Trophoblast cell (in vitro differentiated cells and primary cell): ENCODE measurements around the gene NLGN3.
A peak's percentile ranks its signal among the peaks of the same experiment; 100 is the strongest.

ENCODE experiments used
- DNase-seq, 2 donors: peaks; one replicate each; pipeline ENCODE4 v3.0.0-alpha.2; 2016
- H2AFZ ChIP-seq: 2 replicates; pipeline ENCODE4 v1.6.1; 2013; ENCODE audit warnings: low read length, moderate library complexity, mild to moderate bottlenecking; ENCODE audit not compliant: insufficient read depth, poor library complexity
- H2AK5ac ChIP-seq: 2 replicates; pipeline ENCODE4 v1.6.1; 2013; ENCODE audit warnings: mild to moderate bottlenecking, low read length
- H2BK120ac ChIP-seq: 2 replicates; pipeline ENCODE4 v1.6.1; 2013; ENCODE audit warnings: low read length, mild to moderate bottlenecking, moderate library complexity; ENCODE audit not compliant: insufficient read depth, poor library complexity
- H2BK12ac ChIP-seq: 2 replicates; pipeline ENCODE4 v1.6.1; 2013; ENCODE audit warnings: mild to moderate bottlenecking, low read length, moderate library complexity
- H2BK5ac ChIP-seq: 2 replicates; pipeline ENCODE4 v1.6.1; 2013; ENCODE audit warnings: low read length, low read depth, moderate library complexity, mild to moderate bottlenecking; ENCODE audit not compliant: poor library complexity
- H3K14ac ChIP-seq: 2 replicates; pipeline ENCODE4 v1.6.1; 2013; ENCODE audit warnings: mild to moderate bottlenecking, low read length
- H3K18ac ChIP-seq: 2 replicates; pipeline ENCODE4 v1.6.1; 2013; ENCODE audit warnings: mild to moderate bottlenecking, low read length
- H3K23ac ChIP-seq: 2 replicates; pipeline ENCODE4 v1.6.1; 2013; ENCODE audit warnings: low read length
- H3K27ac ChIP-seq: 2 replicates; pipeline ENCODE4 v1.5.1; 2013; ENCODE audit warnings: low read depth, mild to moderate bottlenecking, inconsistent platforms, low read length, moderate library complexity
- H3K27me3 ChIP-seq: 2 replicates; pipeline ENCODE4 v1.6.1; 2013; ENCODE audit warnings: inconsistent platforms, mild to moderate bottlenecking, low read length, moderate library complexity; ENCODE audit not compliant: insufficient read depth
- H3K36me3 ChIP-seq, 2 experiments: 1 replicate in 1 of 2; 2 replicates in 1 of 2; pipeline ENCODE4 v1.6.1; 2013; ENCODE audit warnings: low read length in 2 of 2, mild to moderate bottlenecking in 2 of 2, moderate library complexity in 1 of 2; ENCODE audit not compliant: insufficient read depth in 2 of 2, control insufficient read depth in 1 of 2
- H3K4ac ChIP-seq: 2 replicates; pipeline ENCODE4 v1.6.1; 2013; ENCODE audit warnings: low read depth, mild to moderate bottlenecking, low read length, moderate library complexity
- H3K4me1 ChIP-seq, 2 experiments: 1 replicate in 1 of 2; 2 replicates in 1 of 2; pipeline ENCODE4 v1.6.1; 2013; ENCODE audit warnings: low read length in 2 of 2, mild to moderate bottlenecking in 2 of 2, moderate library complexity in 1 of 2; ENCODE audit not compliant: insufficient read depth in 2 of 2, control insufficient read depth in 1 of 2
- H3K4me2 ChIP-seq: 2 replicates; pipeline ENCODE4 v1.6.1; 2013; ENCODE audit warnings: inconsistent platforms, mild to moderate bottlenecking, low read length, moderate library complexity
- H3K4me3 ChIP-seq: 2 replicates; pipeline ENCODE4 v1.5.1; 2013; ENCODE audit warnings: mild to moderate bottlenecking, low read depth, low read length, inconsistent platforms
- H3K79me1 ChIP-seq: one replicate; pipeline ENCODE4 v1.6.1; 2013; ENCODE audit warnings: low read length
- H3K79me2 ChIP-seq: 2 replicates; pipeline ENCODE4 v1.6.1; 2013; ENCODE audit warnings: low read length, mild to moderate bottlenecking; ENCODE audit not compliant: control insufficient read depth, insufficient read depth, poor library complexity
- H3K9ac ChIP-seq: 2 replicates; pipeline ENCODE4 v1.6.1; 2013; ENCODE audit warnings: mild to moderate bottlenecking, low read length
- H3K9me3 ChIP-seq: 2 replicates; pipeline ENCODE4 v1.6.1; 2013; ENCODE audit warnings: low read depth, mild to moderate bottlenecking, control low read depth, inconsistent platforms, low read length; ENCODE audit not compliant: insufficient read depth
- H4K12ac ChIP-seq: 2 replicates; pipeline ENCODE4 v1.6.1; 2013; ENCODE audit warnings: low read depth, mild to moderate bottlenecking, low read length, moderate library complexity
- H4K8ac ChIP-seq: 2 replicates; pipeline ENCODE4 v1.6.1; 2013; ENCODE audit warnings: low read depth, mild to moderate bottlenecking, low read length, moderate library complexity
- H4K91ac ChIP-seq: one replicate; pipeline ENCODE4 v1.6.1; 2013; ENCODE audit warnings: low read depth, mild to moderate bottlenecking, low read length, moderate library complexity
- WGBS: extraction: QIAGEN DNeasy Blood & Tissue Kit; methylation state at CpG from one replicate; pipeline ENCODE4 v1.1.7; 2013; ENCODE audit warnings: missing lambda C conversion rate; ENCODE audit not compliant: insufficient read length, insufficient coverage; ENCODE audit errors: extremely low coverage; 5-methylcytosine and 5-hydroxymethylcytosine counted together

The NLGN3 gene

DNA sequence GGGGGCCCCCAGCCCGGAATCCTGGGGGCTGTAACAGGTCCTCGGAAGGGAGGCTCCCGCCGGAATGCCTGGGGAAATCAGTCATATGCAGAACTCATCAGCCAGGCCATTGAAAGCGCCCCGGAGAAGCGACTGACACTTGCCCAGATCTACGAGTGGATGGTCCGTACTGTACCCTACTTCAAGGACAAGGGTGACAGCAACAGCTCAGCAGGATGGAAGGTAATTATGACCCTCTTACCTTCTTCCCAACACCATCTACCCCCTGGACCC lies 47.9 kb upstream of the NLGN3 start:
- H3K9ac ChIP-seq = no peak overlapping the region
- no peak overlapping the region for H2BK5ac ChIP-seq
- H3K27me3 ChIP-seq = no peaks in the 10 kb centered on the region
- no peak overlapping the region for H2AK5ac ChIP-seq
- H3K79me2 ChIP-seq = no peaks in the 10 kb centered on the region
- no peak overlapping the region for H3K27ac ChIP-seq
- no CpG with 5 or more reads among the region's 9 CpGs for WGBS
- no peak overlapping the region for H4K12ac ChIP-seq
- no peak overlapping the region for H3K18ac ChIP-seq
- H3K4me1 ChIP-seq = peaks cover 7 to 12% of the 10 kb centered on the region in 2 experiments
- peak overlapping the region; percentile 68 for H3K4me3 ChIP-seq
- peak overlapping the region; percentile 81 for H3K4me2 ChIP-seq
- DNase-seq = no peak
- H4K91ac ChIP-seq = peak overlapping the region; percentile 52
- peaks cover 0 to 7% of the 10 kb centered on the region in 2 experiments for H3K36me3 ChIP-seq
- no peak overlapping the region for H2AFZ ChIP-seq
- no peaks in the 10 kb centered on the region for H3K9me3 ChIP-seq
- H4K8ac ChIP-seq = no peak overlapping the region
- H2BK12ac ChIP-seq = no peak overlapping the region
- H3K14ac ChIP-seq = peak overlapping the region; percentile 29
- peak overlapping the region; percentile 80 for H3K4ac ChIP-seq
- H2BK120ac ChIP-seq = no peak overlapping the region
- H3K79me1 ChIP-seq = peaks cover 6% of the 10 kb centered on the region
- no peak overlapping the region for H3K23ac ChIP-seq

DNA sequence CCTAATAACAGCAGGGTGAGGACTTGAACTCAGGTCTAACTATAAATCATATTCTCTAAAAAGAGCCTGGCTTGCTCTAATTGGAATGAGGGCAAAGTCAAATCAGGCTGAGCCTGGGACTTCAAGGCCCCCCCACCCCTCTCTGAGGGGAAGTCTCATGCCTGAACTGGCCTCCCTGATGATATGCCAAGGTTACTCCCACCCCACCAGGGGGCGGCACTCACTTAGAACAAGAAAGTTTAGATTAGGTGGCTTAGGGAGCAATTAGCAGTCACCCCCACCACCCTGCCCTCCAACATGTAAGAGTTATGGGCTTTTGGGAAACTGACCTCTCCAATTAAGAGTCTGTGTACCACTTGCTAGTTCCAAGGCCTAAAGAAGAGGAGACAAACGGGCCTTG lies 46.3 kb upstream of the NLGN3 start:
- Histone ChIP-seq H3K9me3 (no peaks in the 10 kb centered on the region), H2AFZ (no peak overlapping the region), H3K23ac (no peak overlapping the region), H4K12ac (no peak overlapping the region), H3K14ac (no peak overlapping the region), H4K91ac (no peak overlapping the region), H3K79me1 (peaks cover 7% of the 10 kb centered on the region), H3K27me3 (no peaks in the 10 kb centered on the region), H3K9ac (no peak overlapping the region), H3K18ac (no peak overlapping the region), H4K8ac (no peak overlapping the region), H3K79me2 (no peaks in the 10 kb centered on the region), H2BK120ac (no peak overlapping the region), H3K27ac (no peak overlapping the region), H2AK5ac (no peak overlapping the region), H2BK5ac (no peak overlapping the region), H3K36me3 (peaks cover 0 to 7% of the 10 kb centered on the region in 2 experiments), H3K4ac (no peak overlapping the region), H3K4me1 (peaks cover 13 to 19% of the 10 kb centered on the region in 2 experiments), H3K4me2 (no peak overlapping the region), H2BK12ac (no peak overlapping the region), H3K4me3 (no peak overlapping the region)
- peak; percentile 13 to 46 for DNase-seq
- no CpG with 5 or more reads among the region's 2 CpGs for WGBS

DNA sequence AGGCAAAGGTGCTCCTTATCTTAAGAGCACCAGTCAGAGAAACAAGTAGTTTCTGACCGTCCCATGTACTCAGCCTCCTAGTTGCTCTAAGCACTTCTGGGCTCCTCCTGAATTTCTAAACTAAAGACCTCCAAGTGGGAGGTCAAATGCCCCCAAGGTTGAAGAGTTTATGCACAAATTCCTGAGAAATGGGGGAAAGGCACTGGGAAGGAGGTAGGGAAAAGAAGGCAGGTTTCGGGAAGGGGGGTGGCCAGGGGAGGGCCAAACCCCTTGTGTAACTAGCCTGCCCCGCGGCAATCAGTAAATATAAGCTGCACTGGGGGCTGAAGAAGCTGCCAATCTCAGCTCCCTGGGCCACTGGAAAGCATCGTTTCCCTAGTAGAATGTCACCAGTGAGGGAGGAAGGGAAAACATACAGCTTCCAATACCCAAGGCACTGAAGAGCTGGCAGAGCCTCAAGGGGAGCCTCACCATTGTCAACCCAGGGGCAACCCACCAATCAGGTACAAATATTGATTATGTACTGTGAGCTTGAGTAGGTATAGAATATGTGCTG lies 45.6 kb upstream of the NLGN3 start:
- Histone ChIP-seq H3K4me1 (peaks cover 13 to 22% of the 10 kb centered on the region in 2 experiments), H4K12ac (no peak overlapping the region), H3K79me2 (no peaks in the 10 kb centered on the region), H2BK120ac (no peak overlapping the region), H4K91ac (no peak overlapping the region), H3K14ac (no peak overlapping the region), H3K4me2 (no peak overlapping the region), H3K9me3 (no peaks in the 10 kb centered on the region), H3K27me3 (no peaks in the 10 kb centered on the region), H2AK5ac (no peak overlapping the region), H4K8ac (no peak overlapping the region), H3K79me1 (peaks cover 8% of the 10 kb centered on the region), H3K9ac (no peak overlapping the region), H2BK5ac (no peak overlapping the region), H2BK12ac (no peak overlapping the region), H3K27ac (no peak overlapping the region), H3K23ac (no peak overlapping the region), H3K4ac (no peak overlapping the region), H3K18ac (no peak overlapping the region), H3K36me3 (peaks cover 0 to 7% of the 10 kb centered on the region in 2 experiments), H3K4me3 (no peak overlapping the region), H2AFZ (no peak overlapping the region)
- DNase-seq = no peak
- no CpG with 5 or more reads among the region's 5 CpGs for WGBS

DNA sequence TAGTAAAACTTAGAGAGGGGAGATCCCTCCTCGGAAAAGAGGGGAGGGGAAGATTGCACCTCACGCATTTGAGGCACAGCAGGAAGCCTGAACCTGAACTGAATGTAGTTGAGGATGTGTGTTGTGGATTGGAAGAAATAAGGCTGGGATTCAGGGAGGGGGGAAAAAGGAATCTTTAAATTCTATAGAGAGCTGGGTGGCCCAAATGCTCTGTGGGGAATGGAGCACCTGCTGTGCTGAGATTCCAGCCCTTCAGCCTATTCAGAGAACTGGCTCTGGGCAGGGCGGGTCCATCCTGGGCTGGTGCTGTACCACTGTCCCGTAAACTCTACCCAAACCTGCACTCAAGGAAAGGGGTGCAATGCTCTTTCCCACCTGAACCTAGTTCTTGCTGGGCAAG lies 44.9 kb upstream of the NLGN3 start:
- Histone ChIP-seq H3K27me3 (no peaks in the 10 kb centered on the region), H3K9ac (no peak overlapping the region), H2AK5ac (no peak overlapping the region), H3K4me3 (no peak overlapping the region), H2BK12ac (peak overlapping the region; percentile 67), H3K79me1 (peaks cover 9% of the 10 kb centered on the region), H3K36me3 (peaks cover 0 to 7% of the 10 kb centered on the region in 2 experiments), H2BK5ac (no peak overlapping the region), H3K9me3 (no peaks in the 10 kb centered on the region), H3K23ac (no peak overlapping the region), H4K12ac (no peak overlapping the region), H4K91ac (no peak overlapping the region), H2BK120ac (no peak overlapping the region), H3K27ac (no peak overlapping the region), H3K14ac (no peak overlapping the region), H3K79me2 (no peaks in the 10 kb centered on the region), H3K4me2 (no peak overlapping the region), H2AFZ (no peak overlapping the region), H4K8ac (no peak overlapping the region), H3K18ac (no peak overlapping the region), H3K4ac (no peak overlapping the region), H3K4me1 (peaks cover 15 to 28% of the 10 kb centered on the region in 2 experiments)
- no peak for DNase-seq
- no CpG with 5 or more reads among the region's 4 CpGs for WGBS
